Parathyroid adenoma (tissue), 2 donors: ENCODE results near the gene MRPL43.

Experiments used
- H2AFZ ChIP-seq: fragments of 300-600 bp; sonication (generic); one replicate; pipeline ENCODE4 v1.7.0; 2017; ENCODE audit warnings: antibody characterized with exemption, mild to moderate bottlenecking
- H3K27ac ChIP-seq: fragments of 300-600 bp; sonication (generic); one replicate; pipeline ENCODE4 v1.7.0; 2017
- H3K27me3 ChIP-seq: fragments of 300-600 bp; sonication (generic); one replicate; pipeline ENCODE4 v1.7.0; 2017; ENCODE audit warnings: low read length; ENCODE audit not compliant: control insufficient read depth, insufficient read depth
- H3K36me3 ChIP-seq: fragments of 300-600 bp; sonication (generic); one replicate; pipeline ENCODE4 v1.7.0; 2017; ENCODE audit warnings: low read length; ENCODE audit not compliant: control insufficient read depth, insufficient read depth
- H3K4me1 ChIP-seq: fragments of 300-600 bp; sonication (generic); one replicate; pipeline ENCODE4 v1.7.0; 2017; ENCODE audit warnings: control low read depth
- H3K4me2 ChIP-seq: fragments of 300-600 bp; sonication (generic); one replicate; pipeline ENCODE4 v1.7.0; 2017; ENCODE audit warnings: low read length
- H3K4me3 ChIP-seq: fragments of 300-600 bp; sonication (generic); one replicate; pipeline ENCODE4 v1.7.0; 2017; ENCODE audit warnings: low read depth, low read length
- H3K79me2 ChIP-seq: fragments of 300-600 bp; sonication (generic); one replicate; pipeline ENCODE4 v1.7.0; 2017; ENCODE audit warnings: control low read depth
- H3K9ac ChIP-seq: fragments of 300-600 bp; sonication (generic); one replicate; pipeline ENCODE4 v1.7.0; 2017; ENCODE audit warnings: mild to moderate bottlenecking
- H3K9me3 ChIP-seq: fragments of 300-600 bp; sonication (generic); one replicate; pipeline ENCODE4 v1.7.0; 2017; ENCODE audit warnings: low read length; ENCODE audit not compliant: control insufficient read depth
- CTCF ChIP-seq: fragments of 300-600 bp; sonication (generic); IDR thresholded peaks from one replicate; pipeline ENCODE4 v1.7.0; 2017; ENCODE audit warnings: antibody characterized with exemption, mild to moderate bottlenecking
- donor health status: primary hyperparathyroidism.

MRPL43 gene

DNA sequence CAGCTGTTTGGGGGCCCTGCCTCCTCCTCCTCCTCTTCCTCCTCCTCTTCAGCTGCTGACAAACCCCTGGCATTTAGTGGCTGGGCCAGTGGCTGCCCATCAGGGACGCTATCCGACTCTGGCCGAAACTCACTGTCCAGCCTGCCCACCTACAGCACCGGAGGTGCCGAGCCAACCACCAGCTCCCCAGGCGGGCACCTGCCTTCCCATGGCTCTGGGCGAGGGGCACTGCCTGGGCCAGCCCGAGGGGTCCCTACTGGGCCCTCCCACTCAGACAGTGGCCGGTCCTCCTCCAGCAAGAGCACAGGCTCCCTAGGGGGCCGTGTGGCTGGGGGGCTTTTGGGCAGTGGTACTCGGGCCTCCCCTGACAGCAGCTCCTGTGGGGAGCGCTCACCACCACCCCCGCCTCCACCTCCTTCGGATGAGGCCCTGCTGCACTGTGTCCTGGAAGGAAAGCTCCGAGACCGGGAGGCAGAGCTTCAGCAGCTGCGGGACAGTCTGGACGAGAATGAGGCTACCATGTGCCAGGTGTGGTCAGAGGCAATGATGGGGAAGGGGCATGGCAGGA lies 16.4 kb upstream of the MRPL43 start:
- no peak overlapping the region for H3K4me2 ChIP-seq
- H3K79me2 ChIP-seq: peaks cover 3% of the 10 kb centered on the region
- no peaks in the 10 kb centered on the region for H3K9me3 ChIP-seq
- H3K4me1 ChIP-seq: peaks cover 14% of the 10 kb centered on the region
- no peaks in the 10 kb centered on the region for H3K27me3 ChIP-seq
- no peak for TF ChIP-seq CTCF
- H3K27ac ChIP-seq: no peak overlapping the region
- no peaks in the 10 kb centered on the region for H3K36me3 ChIP-seq
- H3K4me3 ChIP-seq: no peak overlapping the region
- no peak overlapping the region for H2AFZ ChIP-seq
- H3K9ac ChIP-seq: no peak overlapping the region

DNA sequence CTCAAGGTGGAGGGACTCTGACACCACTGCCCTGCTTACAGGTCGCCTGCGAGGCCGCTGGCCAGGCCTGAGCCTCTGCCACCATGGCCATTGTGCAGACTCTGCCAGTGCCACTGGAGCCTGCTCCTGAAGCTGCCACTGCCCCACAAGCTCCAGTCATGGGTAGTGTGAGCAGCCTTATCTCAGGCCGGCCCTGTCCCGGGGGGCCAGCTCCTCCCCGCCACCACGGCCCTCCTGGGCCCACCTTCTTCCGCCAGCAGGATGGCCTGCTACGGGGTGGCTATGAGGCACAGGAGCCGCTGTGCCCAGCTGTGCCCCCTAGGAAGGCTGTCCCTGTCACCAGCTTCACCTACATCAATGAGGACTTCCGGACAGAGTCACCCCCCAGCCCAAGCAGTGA lies 15.2 kb upstream of the MRPL43 start:
- H3K27me3 ChIP-seq: no peaks in the 10 kb centered on the region
- H3K36me3 ChIP-seq: no peaks in the 10 kb centered on the region
- peaks cover 17% of the 10 kb centered on the region for H3K4me1 ChIP-seq
- no peak overlapping the region for H3K27ac ChIP-seq
- no peaks in the 10 kb centered on the region for H3K9me3 ChIP-seq
- H3K79me2 ChIP-seq: peaks cover 3% of the 10 kb centered on the region
- H3K9ac ChIP-seq: no peak overlapping the region
- no peak overlapping the region for H3K4me3 ChIP-seq
- no peak overlapping the region for H2AFZ ChIP-seq
- H3K4me2 ChIP-seq: peak overlapping the region; percentile 11
- TF ChIP-seq CTCF: no peak

DNA sequence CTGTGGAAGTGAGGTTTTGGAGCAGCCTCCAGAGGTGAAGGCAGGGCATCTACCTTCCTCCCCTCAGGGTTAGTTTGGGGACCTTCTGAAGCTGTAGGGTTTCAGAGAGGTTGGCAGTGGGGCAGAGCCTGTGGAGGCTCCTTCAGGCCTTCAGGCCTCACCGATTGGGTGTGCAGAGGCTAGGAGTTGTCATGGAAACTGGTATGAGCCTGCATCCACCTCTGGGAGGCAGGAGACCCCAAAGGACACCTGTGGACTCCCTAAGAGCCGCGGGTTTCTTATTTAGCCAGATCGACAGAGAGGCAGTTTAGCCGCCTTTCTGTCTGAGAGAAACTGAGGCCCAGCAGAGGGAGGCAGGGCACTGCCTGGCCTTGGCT lies 14.3 kb upstream of the MRPL43 start:
- Histone ChIP-seq H3K4me1 (peaks cover 19% of the 10 kb centered on the region), H3K4me3 (peak overlapping the region; percentile 92)

GRCh38 chr10:101000915-101001658 lies 13.8 kb upstream of the MRPL43 start:
- no peak for TF ChIP-seq CTCF
- H3K9ac ChIP-seq: peak overlapping the region; percentile 94
- H2AFZ ChIP-seq: peak overlapping the region; percentile 82
- H3K4me2 ChIP-seq: peak overlapping the region; percentile 98
- H3K27me3 ChIP-seq: no peaks in the 10 kb centered on the region
- H3K9me3 ChIP-seq: no peaks in the 10 kb centered on the region
- peak overlapping the region; percentile 92 for H3K4me3 ChIP-seq
- no peaks in the 10 kb centered on the region for H3K36me3 ChIP-seq
- H3K79me2 ChIP-seq: peaks cover 3% of the 10 kb centered on the region
- peaks cover 22% of the 10 kb centered on the region for H3K4me1 ChIP-seq
- peak overlapping the region; percentile 83 for H3K27ac ChIP-seq

More for the DNA sequence above, 14.3 kb upstream of the MRPL43 start:
- TF ChIP-seq CTCF: no peak
- H3K36me3 ChIP-seq: no peaks in the 10 kb centered on the region
- peak overlapping the region; percentile 83 for H3K27ac ChIP-seq
- peaks cover 3% of the 10 kb centered on the region for H3K79me2 ChIP-seq
- no peak overlapping the region for H2AFZ ChIP-seq
- peak overlapping the region; percentile 98 for H3K4me2 ChIP-seq
- H3K27me3 ChIP-seq: no peaks in the 10 kb centered on the region
- H3K9ac ChIP-seq: no peak overlapping the region
- H3K9me3 ChIP-seq: no peaks in the 10 kb centered on the region
